Measurements from ENCODE around the gene SCCPDH.

SCCPDH gene

DNA sequence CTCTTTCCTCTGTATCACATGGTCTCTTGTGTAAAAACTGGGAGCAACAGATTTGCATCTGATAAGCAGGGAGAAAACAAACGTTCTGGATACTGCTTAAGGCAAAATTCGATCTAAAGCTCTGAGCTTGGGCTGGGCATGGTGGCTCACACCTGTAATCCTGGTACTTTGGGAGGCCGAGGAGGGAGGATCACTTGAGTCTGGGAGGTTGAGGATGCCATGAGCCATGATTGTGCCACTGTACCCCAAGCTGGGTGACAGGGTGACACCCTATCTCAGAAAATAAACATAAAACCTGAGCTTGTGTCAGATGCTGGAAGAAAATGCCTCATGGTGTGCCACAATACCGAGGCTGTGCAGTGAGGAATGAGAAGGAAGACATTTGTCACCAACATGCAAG is 73.9 kb downstream of the SCCPDH start:
- no peak overlapping the region for H3K9ac ChIP-seq (ENCODE audit: low read length)
- H3K4me2 ChIP-seq (ENCODE audit: low read length): no peak overlapping the region
- no peaks in the 10 kb centered on the region for H3K36me3 ChIP-seq (ENCODE audit: insufficient read depth, low read length)
- H3K4me3 ChIP-seq (ENCODE audit: low read depth, low read length, poor library complexity, severe bottlenecking): no peak overlapping the region
- no peaks in the 10 kb centered on the region for H3K4me1 ChIP-seq (ENCODE audit: insufficient read depth, low read length, severe bottlenecking)
- no peaks in the 10 kb centered on the region for H3K79me2 ChIP-seq (ENCODE audit: insufficient read depth, low read length)
- peaks cover under 1% of the 10 kb centered on the region; the same call in 1 of the 2 replicates for H3K9me3 ChIP-seq (ENCODE audit: low read length)
- H3F3A ChIP-seq (ENCODE audit: insufficient read depth, low read length): no peaks in the 10 kb centered on the region
- no peaks in the 10 kb centered on the region for H3K9me2 ChIP-seq (ENCODE audit: low read depth, low read length)
- no peak overlapping the region for H2AFZ ChIP-seq (ENCODE audit: low read length)
- no peak overlapping the region for H3K27ac ChIP-seq (ENCODE audit: low read depth, low read length, poor library complexity, severe bottlenecking)
- H4K20me1 ChIP-seq (ENCODE audit: insufficient read depth, low read length): no peaks in the 10 kb centered on the region
- TF ChIP-seq, protein P1, sequence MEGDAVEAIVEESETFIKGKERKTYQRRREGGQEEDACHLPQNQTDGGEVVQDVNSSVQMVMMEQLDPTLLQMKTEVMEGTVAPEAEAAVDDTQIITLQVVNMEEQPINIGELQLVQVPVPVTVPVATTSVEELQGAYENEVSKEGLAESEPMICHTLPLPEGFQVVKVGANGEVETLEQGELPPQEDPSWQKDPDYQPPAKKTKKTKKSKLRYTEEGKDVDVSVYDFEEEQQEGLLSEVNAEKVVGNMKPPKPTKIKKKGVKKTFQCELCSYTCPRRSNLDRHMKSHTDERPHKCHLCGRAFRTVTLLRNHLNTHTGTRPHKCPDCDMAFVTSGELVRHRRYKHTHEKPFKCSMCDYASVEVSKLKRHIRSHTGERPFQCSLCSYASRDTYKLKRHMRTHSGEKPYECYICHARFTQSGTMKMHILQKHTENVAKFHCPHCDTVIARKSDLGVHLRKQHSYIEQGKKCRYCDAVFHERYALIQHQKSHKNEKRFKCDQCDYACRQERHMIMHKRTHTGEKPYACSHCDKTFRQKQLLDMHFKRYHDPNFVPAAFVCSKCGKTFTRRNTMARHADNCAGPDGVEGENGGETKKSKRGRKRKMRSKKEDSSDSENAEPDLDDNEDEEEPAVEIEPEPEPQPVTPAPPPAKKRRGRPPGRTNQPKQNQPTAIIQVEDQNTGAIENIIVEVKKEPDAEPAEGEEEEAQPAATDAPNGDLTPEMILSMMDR (IDR thresholded peaks at IDR 0.05; ENCODE audit: low read length): no peak
- TF ChIP-seq EZH2 (IDR thresholded peaks at IDR 0.05; ENCODE audit: borderline replicate concordance, low read length): no peak
- peaks cover 7% of the 10 kb centered on the region; the same call in 1 of the 2 replicates for H3K27me3 ChIP-seq (ENCODE audit: insufficient read depth, low read length)

- Histone ChIP-seq H4K20me1 (ENCODE audit: insufficient read depth, low read length) (no peaks in the 10 kb centered on the region), H3K36me3 (ENCODE audit: insufficient read depth, low read length) (no peaks in the 10 kb centered on the region; the same call in 1 of the 2 replicates), H2AFZ (ENCODE audit: low read length) (no peak overlapping the region), H3F3A (ENCODE audit: insufficient read depth, low read length) (no peaks in the 10 kb centered on the region), H3K27me3 (ENCODE audit: insufficient read depth, low read length) (peaks cover 7% of the 10 kb centered on the region; the same call in 1 of the 2 replicates), H3K79me2 (ENCODE audit: insufficient read depth, low read length) (no peaks in the 10 kb centered on the region), H3K27ac (ENCODE audit: low read depth, low read length, poor library complexity, severe bottlenecking) (no peak overlapping the region), H3K4me1 (ENCODE audit: insufficient read depth, low read length, severe bottlenecking) (no peaks in the 10 kb centered on the region), H3K4me3 (ENCODE audit: low read depth, low read length, poor library complexity, severe bottlenecking) (no peak overlapping the region), H3K4me2 (ENCODE audit: low read length) (no peak overlapping the region), H3K9ac (ENCODE audit: low read length) (no peak overlapping the region), H3K9me3 (ENCODE audit: low read length) (peaks cover 4% of the 10 kb centered on the region; the same call in 1 of the 2 replicates), H3K9me2 (ENCODE audit: low read depth, low read length) (no peaks in the 10 kb centered on the region)
- TF ChIP-seq, protein P1 (IDR thresholded peaks at IDR 0.05; ENCODE audit: low read length): no peak
- no peak for TF ChIP-seq EZH2 (IDR thresholded peaks at IDR 0.05; ENCODE audit: borderline replicate concordance, low read length)
Observed at GRCh38 chr1:246798606-246799496, 74.6 kb downstream of the SCCPDH start.

DNA sequence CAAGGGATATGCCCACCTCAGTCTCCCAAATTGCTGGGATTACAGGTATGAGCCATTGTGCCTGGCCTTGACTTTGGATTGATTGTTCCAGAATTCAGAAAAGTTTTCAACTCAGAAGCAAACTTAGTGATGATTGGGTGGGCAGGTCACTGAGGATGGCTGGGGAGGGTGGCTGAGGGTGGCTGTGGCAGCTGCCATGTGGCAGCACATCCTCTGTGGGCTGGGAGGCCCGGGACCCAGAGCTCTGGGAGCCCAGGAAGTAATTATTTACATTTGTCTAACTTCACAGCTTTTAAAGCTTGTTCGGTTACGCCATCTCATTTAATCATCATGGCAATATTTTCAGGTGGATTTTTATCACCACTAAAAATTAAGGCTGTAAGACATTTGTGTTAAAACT is 76.1 kb downstream of the SCCPDH start:
- H3K36me3 ChIP-seq (ENCODE audit: insufficient read depth, low read length): no peaks in the 10 kb centered on the region; the same call in 1 of the 2 replicates
- no peak overlapping the region for H3K4me2 ChIP-seq (ENCODE audit: low read length)
- no peaks in the 10 kb centered on the region for H3K4me1 ChIP-seq (ENCODE audit: insufficient read depth, low read length, severe bottlenecking)
- no peak overlapping the region for H3K9ac ChIP-seq (ENCODE audit: low read length)
- no peak for TF ChIP-seq EZH2 (IDR thresholded peaks at IDR 0.05; ENCODE audit: borderline replicate concordance, low read length)
- TF ChIP-seq, protein P1 (IDR thresholded peaks at IDR 0.05; ENCODE audit: low read length): no peak
- H3K27ac ChIP-seq (ENCODE audit: low read depth, low read length, poor library complexity, severe bottlenecking): no peak overlapping the region
- H3K79me2 ChIP-seq (ENCODE audit: insufficient read depth, low read length): no peaks in the 10 kb centered on the region
- H2AFZ ChIP-seq (ENCODE audit: low read length): no peak overlapping the region
- H3K27me3 ChIP-seq (ENCODE audit: insufficient read depth, low read length): no peaks in the 10 kb centered on the region; the same call in 1 of the 2 replicates
- H3F3A ChIP-seq (ENCODE audit: insufficient read depth, low read length): no peaks in the 10 kb centered on the region
- H3K9me2 ChIP-seq (ENCODE audit: low read depth, low read length): no peaks in the 10 kb centered on the region
- no peaks in the 10 kb centered on the region for H4K20me1 ChIP-seq (ENCODE audit: insufficient read depth, low read length)
- no peak overlapping the region for H3K4me3 ChIP-seq (ENCODE audit: low read depth, low read length, poor library complexity, severe bottlenecking)
- peaks cover 4% of the 10 kb centered on the region; the same call in 1 of the 2 replicates for H3K9me3 ChIP-seq (ENCODE audit: low read length)
